ENCODE data around the gene HOXA13.

Gene HOXA13

DNA sequence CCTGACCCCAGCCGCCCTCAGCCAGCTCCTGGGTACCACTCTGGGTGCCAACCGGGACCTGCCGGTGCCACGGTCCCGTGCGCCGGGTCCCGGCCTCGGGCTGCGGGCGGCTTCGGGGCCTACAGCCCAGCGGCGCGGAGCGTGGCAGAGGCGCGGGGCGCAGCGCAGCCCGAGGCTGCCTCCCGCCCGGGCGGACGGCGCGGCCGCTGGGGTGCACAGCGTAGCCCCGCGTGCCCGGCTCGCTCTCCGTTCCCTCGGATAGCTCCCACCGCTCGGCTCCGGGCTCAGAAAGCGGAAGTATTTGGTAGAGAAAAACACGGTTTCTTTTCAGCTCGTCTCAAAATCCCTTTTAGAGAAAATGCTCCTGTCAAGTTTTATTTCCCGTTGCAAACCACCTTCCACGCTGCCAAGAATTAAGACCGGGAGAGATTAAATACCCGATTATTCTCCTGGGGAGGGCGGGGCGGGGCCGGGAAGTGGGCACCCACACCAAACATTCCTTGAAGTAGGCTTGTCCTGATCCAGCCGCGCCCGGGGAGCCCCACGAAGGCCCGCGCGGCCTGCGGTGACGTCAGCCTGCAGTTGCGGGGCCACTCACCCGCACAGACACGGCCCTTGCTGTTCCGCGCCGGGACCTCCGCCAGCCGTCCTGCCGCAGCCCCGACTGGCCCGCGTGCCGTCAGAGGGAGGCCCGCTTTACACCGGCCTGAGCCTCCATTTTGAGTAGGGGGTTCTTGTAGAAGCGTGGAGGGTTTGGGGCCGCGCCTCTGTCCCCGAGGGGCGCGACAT lies 7.2 kb downstream of the HOXA13 start (continued):
- no peak for TF ChIP-seq KLF1 (tag by site-specific recombination; IDR thresholded peaks at IDR 0.05)
- TF ChIP-seq ZBTB7A (tag by site-specific recombination; IDR thresholded peaks at IDR 0.05; ENCODE audit: low read depth): no peak
- TF ChIP-seq ZNF221 (tag by site-specific recombination; IDR thresholded peaks at IDR 0.05; ENCODE audit: borderline replicate concordance): no peak
- TF ChIP-seq, protein P1, sequence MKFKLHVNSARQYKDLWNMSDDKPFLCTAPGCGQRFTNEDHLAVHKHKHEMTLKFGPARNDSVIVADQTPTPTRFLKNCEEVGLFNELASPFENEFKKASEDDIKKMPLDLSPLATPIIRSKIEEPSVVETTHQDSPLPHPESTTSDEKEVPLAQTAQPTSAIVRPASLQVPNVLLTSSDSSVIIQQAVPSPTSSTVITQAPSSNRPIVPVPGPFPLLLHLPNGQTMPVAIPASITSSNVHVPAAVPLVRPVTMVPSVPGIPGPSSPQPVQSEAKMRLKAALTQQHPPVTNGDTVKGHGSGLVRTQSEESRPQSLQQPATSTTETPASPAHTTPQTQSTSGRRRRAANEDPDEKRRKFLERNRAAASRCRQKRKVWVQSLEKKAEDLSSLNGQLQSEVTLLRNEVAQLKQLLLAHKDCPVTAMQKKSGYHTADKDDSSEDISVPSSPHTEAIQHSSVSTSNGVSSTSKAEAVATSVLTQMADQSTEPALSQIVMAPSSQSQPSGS (tag by site-specific recombination; IDR thresholded peaks at IDR 0.05; ENCODE audit: low read depth): 0 out of 2 replicates have a peak, but pooled peaks have one; percentile 33
- TF ChIP-seq ZNF433 (tag by site-specific recombination; IDR thresholded peaks at IDR 0.05; ENCODE audit: low read depth): no peak
- no peak for TF ChIP-seq ZNF404 (tag by site-specific recombination; IDR thresholded peaks at IDR 0.05)
- no peak for TF ChIP-seq ZNF621 (tag by site-specific recombination; IDR thresholded peaks at IDR 0.05)
- TF ChIP-seq, protein P2, sequence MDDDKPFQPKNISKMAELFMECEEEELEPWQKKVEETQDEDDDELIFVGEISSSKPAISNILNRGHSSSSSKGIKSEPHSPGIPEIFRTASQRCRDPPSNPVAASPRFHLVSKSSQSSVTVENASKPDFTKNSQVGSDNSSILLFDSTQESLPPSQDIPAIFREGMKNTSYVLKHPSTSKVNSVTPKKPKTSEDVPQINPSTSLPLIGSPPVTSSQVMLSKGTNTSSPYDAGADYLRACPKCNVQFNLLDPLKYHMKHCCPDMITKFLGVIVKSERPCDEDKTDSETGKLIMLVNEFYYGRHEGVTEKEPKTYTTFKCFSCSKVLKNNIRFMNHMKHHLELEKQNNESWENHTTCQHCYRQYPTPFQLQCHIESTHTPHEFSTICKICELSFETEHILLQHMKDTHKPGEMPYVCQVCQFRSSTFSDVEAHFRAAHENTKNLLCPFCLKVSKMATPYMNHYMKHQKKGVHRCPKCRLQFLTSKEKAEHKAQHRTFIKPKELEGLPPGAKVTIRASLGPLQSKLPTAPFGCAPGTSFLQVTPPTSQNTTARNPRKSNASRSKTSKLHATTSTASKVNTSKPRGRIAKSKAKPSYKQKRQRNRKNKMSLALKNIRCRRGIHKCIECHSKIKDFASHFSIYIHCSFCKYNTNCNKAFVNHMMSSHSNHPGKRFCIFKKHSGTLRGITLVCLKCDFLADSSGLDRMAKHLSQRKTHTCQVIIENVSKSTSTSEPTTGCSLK (tag by site-specific recombination; IDR thresholded peaks at IDR 0.05): no peak
- no peak for TF ChIP-seq ZNF521 (tag by site-specific recombination; IDR thresholded peaks at IDR 0.05)
- no peak for TF ChIP-seq ZSCAN23 (tag by site-specific recombination; IDR thresholded peaks at IDR 0.05)
- TF ChIP-seq, protein P3, sequence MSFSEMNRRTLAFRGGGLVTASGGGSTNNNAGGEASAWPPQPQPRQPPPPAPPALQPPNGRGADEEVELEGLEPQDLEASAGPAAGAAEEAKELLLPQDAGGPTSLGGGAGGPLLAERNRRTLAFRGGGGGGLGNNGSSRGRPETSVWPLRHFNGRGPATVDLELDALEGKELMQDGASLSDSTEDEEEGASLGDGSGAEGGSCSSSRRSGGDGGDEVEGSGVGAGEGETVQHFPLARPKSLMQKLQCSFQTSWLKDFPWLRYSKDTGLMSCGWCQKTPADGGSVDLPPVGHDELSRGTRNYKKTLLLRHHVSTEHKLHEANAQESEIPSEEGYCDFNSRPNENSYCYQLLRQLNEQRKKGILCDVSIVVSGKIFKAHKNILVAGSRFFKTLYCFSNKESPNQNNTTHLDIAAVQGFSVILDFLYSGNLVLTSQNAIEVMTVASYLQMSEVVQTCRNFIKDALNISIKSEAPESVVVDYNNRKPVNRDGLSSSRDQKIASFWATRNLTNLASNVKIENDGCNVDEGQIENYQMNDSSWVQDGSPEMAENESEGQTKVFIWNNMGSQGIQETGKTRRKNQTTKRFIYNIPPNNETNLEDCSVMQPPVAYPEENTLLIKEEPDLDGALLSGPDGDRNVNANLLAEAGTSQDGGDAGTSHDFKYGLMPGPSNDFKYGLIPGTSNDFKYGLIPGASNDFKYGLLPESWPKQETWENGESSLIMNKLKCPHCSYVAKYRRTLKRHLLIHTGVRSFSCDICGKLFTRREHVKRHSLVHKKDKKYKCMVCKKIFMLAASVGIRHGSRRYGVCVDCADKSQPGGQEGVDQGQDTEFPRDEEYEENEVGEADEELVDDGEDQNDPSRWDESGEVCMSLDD (tag by site-specific recombination; IDR thresholded peaks at IDR 0.05): no peak
- TF ChIP-seq, protein P4, sequence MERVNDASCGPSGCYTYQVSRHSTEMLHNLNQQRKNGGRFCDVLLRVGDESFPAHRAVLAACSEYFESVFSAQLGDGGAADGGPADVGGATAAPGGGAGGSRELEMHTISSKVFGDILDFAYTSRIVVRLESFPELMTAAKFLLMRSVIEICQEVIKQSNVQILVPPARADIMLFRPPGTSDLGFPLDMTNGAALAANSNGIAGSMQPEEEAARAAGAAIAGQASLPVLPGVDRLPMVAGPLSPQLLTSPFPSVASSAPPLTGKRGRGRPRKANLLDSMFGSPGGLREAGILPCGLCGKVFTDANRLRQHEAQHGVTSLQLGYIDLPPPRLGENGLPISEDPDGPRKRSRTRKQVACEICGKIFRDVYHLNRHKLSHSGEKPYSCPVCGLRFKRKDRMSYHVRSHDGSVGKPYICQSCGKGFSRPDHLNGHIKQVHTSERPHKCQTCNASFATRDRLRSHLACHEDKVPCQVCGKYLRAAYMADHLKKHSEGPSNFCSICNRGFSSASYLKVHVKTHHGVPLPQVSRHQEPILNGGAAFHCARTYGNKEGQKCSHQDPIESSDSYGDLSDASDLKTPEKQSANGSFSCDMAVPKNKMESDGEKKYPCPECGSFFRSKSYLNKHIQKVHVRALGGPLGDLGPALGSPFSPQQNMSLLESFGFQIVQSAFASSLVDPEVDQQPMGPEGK (tag by site-specific recombination; IDR thresholded peaks at IDR 0.05): peak; percentile 49
- TF ChIP-seq, protein P5, sequence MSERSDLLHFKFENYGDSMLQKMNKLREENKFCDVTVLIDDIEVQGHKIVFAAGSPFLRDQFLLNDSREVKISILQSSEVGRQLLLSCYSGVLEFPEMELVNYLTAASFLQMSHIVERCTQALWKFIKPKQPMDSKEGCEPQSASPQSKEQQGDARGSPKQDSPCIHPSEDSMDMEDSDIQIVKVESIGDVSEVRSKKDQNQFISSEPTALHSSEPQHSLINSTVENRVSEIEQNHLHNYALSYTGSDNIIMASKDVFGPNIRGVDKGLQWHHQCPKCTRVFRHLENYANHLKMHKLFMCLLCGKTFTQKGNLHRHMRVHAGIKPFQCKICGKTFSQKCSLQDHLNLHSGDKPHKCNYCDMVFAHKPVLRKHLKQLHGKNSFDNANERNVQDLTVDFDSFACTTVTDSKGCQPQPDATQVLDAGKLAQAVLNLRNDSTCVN (tag by site-specific recombination; optimal IDR thresholded peaks at IDR 0.05): peak; percentile 62
- TF ChIP-seq, protein P6, sequence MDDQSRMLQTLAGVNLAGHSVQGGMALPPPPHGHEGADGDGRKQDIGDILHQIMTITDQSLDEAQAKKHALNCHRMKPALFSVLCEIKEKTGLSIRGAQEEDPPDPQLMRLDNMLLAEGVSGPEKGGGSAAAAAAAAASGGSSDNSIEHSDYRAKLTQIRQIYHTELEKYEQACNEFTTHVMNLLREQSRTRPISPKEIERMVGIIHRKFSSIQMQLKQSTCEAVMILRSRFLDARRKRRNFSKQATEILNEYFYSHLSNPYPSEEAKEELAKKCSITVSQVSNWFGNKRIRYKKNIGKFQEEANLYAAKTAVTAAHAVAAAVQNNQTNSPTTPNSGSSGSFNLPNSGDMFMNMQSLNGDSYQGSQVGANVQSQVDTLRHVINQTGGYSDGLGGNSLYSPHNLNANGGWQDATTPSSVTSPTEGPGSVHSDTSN (CRISPR knock-in tag; IDR thresholded peaks at IDR 0.05): no peak
